ENCODE results near the gene PIEZO2.

The PIEZO2 gene

GRCh38 chr18:11153097-11153496 lies 3.7 kb upstream of the PIEZO2 start:
- peaks cover 48% of the 10 kb centered on the region for H3K27me3 ChIP-seq (ENCODE audit: insufficient read depth, poor library complexity, severe bottlenecking)
- no peaks in the 10 kb centered on the region for H3K36me3 ChIP-seq (ENCODE audit: low read depth)
- ATAC-seq (ENCODE audit: low read depth) (no peak), DNase-seq (ENCODE audit: low spot score) (no peak)
- H3K9me3 ChIP-seq (ENCODE audit: severe bottlenecking) = no peaks in the 10 kb centered on the region
- no peak for TF ChIP-seq CTCF (IDR thresholded peaks at IDR 0.05; ENCODE audit: poor library complexity, severe bottlenecking)
- no peak overlapping the region for H3K4me3 ChIP-seq (ENCODE audit: severe bottlenecking)
- H3K27ac ChIP-seq (ENCODE audit: poor library complexity, severe bottlenecking) = no peak overlapping the region
- no peaks in the 10 kb centered on the region for H3K4me1 ChIP-seq (ENCODE audit: insufficient read depth, poor library complexity, severe bottlenecking)

DNA sequence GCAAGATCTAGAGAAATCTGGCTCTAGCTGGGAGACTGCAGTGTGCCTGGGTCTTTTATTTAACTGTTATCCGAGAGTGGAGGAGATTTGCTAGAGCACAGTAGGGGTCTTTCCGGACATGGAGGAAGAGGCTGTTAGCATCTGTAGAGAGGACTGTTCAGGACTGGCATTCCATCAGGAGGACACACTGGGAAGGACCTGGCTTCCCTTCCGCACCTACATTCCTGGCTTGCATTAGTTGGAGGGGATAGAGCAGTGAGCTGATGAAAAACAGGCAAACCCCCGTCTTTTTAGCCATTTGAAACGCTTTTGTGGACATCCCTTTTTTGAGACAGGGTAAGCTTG lies 874 bp upstream of the PIEZO2 start:
- Histone ChIP-seq H3K36me3 (ENCODE audit: low read depth) (no peaks in the 10 kb centered on the region), H3K27ac (ENCODE audit: poor library complexity, severe bottlenecking) (no peak overlapping the region), H3K9me3 (ENCODE audit: severe bottlenecking) (no peaks in the 10 kb centered on the region), H3K27me3 (ENCODE audit: insufficient read depth, poor library complexity, severe bottlenecking) (peaks cover 57% of the 10 kb centered on the region), H3K4me1 (ENCODE audit: insufficient read depth, poor library complexity, severe bottlenecking) (no peaks in the 10 kb centered on the region), H3K4me3 (ENCODE audit: severe bottlenecking) (no peak overlapping the region)
- no peak for DNase-seq (ENCODE audit: low spot score)
- no peak for TF ChIP-seq CTCF (IDR thresholded peaks at IDR 0.05; ENCODE audit: poor library complexity, severe bottlenecking)
- ATAC-seq (ENCODE audit: low read depth) = no peak

- Histone ChIP-seq H3K36me3 (ENCODE audit: low read depth) (no peaks in the 10 kb centered on the region), H3K9me3 (ENCODE audit: severe bottlenecking) (no peaks in the 10 kb centered on the region), H3K27ac (ENCODE audit: poor library complexity, severe bottlenecking) (no peak overlapping the region), H3K27me3 (ENCODE audit: insufficient read depth, poor library complexity, severe bottlenecking) (peaks cover 62% of the 10 kb centered on the region), H3K4me1 (ENCODE audit: insufficient read depth, poor library complexity, severe bottlenecking) (no peaks in the 10 kb centered on the region), H3K4me3 (ENCODE audit: severe bottlenecking) (peak overlapping the region; percentile 26)
- no peak for TF ChIP-seq CTCF (IDR thresholded peaks at IDR 0.05; ENCODE audit: poor library complexity, severe bottlenecking)
- DNase-seq (ENCODE audit: low spot score) = no peak
- ATAC-seq (ENCODE audit: low read depth) = peak; percentile 30; the same call in 1 of the 3 replicates
These were observed 509 bp downstream of the PIEZO2 start for GRCh38 chr18:11148680-11149440.

DNA sequence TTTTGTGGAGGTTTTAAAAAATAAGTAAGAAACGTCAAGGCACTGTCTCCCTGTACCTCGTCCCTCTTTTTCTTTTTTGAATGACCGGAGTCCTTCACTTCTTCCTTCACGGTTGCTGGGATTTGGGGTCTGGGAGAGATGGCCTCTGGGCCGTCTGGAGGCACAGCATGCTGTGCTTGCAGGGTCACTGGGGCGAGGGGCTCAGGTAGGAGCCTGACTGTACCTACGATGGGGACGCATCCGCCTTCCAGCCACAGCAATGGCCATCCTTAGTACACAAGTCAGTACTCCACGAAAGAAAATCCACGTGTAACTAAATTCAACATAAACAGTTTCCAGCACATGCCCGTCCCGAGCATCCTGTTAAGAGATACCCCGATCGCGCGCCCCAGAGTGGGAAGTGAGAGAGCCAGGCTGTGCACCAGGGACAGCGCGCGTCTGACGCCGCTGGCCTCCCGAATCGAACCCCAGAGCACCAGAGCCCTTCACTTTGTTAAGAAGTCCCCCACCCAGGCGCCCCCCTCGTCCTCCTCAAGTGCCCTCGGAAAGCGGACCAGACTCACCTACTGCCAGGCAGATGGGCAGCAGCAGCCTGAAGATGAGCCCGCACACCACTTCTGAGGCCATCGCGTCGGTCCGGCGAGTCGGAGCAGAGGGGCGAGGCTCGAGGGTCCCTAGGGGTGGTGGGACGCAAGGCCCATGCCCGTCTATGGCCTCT lies 1.2 kb downstream of the PIEZO2 start:
- H3K9me3 ChIP-seq (ENCODE audit: severe bottlenecking) = no peaks in the 10 kb centered on the region
- ATAC-seq (ENCODE audit: low read depth) (no peak), DNase-seq (ENCODE audit: low spot score) (no peak)
- H3K27ac ChIP-seq (ENCODE audit: poor library complexity, severe bottlenecking) = no peak overlapping the region
- no peaks in the 10 kb centered on the region for H3K36me3 ChIP-seq (ENCODE audit: low read depth)
- TF ChIP-seq CTCF (IDR thresholded peaks at IDR 0.05; ENCODE audit: poor library complexity, severe bottlenecking) = no peak
- H3K4me3 ChIP-seq (ENCODE audit: severe bottlenecking) = peak overlapping the region; percentile 26
- H3K27me3 ChIP-seq (ENCODE audit: insufficient read depth, poor library complexity, severe bottlenecking) = peaks cover 62% of the 10 kb centered on the region
- no peaks in the 10 kb centered on the region for H3K4me1 ChIP-seq (ENCODE audit: insufficient read depth, poor library complexity, severe bottlenecking)

Data from RWPE2 (cell line).